NCI-H2196 (cell line): ENCODE results near the gene SEC14L6.
"Not testable (repeated sequence)": the region's sequence is repeated elsewhere in the genome, so short reads cannot be mapped to it uniquely, and the experiment has no call there.

ENCODE experiments used
- DNase-seq: peaks from one replicate; lab custom pipeline; 2025; ENCODE audit not compliant: unreplicated experiment; lab: John Stamatoyannopoulos, UW

Gene SEC14L6

GRCh38 chr22:30546616-30547015, at the start of gene SEC14L6:
Gene SEC14L6, minus strand, starts transcription at chr22:30546741. Its CDS starts 59 bp downstream, at chr22:30546682.
- no peak for DNase-seq

- no peak for DNase-seq
These were observed 49.7 kb upstream of the SEC14L6 start for GRCh38 chr22:30596199-30596598.

- not testable (repeated sequence) for DNase-seq
These were observed 45.8 kb upstream of the SEC14L6 start for GRCh38 chr22:30592360-30592713.

GRCh38 chr22:30591588-30592359, 45.2 kb upstream of the SEC14L6 start, which contains the start of gene PES1:
Gene PES1, minus strand, starts transcription at chr22:30591910. Its CDS starts 77 bp downstream, at chr22:30591833.
- peak; percentile 91 for DNase-seq

GRCh38 chr22:30591191-30591587, 44.6 kb upstream of the SEC14L6 start:
- no peak for DNase-seq

GRCh38 chr22:30586414-30586813, 39.9 kb upstream of the SEC14L6 start:
- no peak for DNase-seq

GRCh38 chr22:30584441-30584840, 37.9 kb upstream of the SEC14L6 start:
- DNase-seq: no peak

GRCh38 chr22:30582788-30583545, 36.4 kb upstream of the SEC14L6 start:
- no peak for DNase-seq

- DNase-seq: no peak
These were observed 35.5 kb upstream of the SEC14L6 start for GRCh38 chr22:30582051-30582450.

GRCh38 chr22:30580896-30581295, 34.4 kb upstream of the SEC14L6 start:
- DNase-seq: no peak

- DNase-seq: no peak
These were observed 31.9 kb upstream of the SEC14L6 start for GRCh38 chr22:30578481-30578880.

- no peak for DNase-seq
These were observed 29.3 kb upstream of the SEC14L6 start for GRCh38 chr22:30575859-30576258.

GRCh38 chr22:30574997-30575671, 28.6 kb upstream of the SEC14L6 start:
- DNase-seq: no peak

- no peak for DNase-seq
These were observed 27.8 kb upstream of the SEC14L6 start, which contains the start of gene GAL3ST1 for GRCh38 chr22:30574095-30574981. Gene GAL3ST1, minus strand, starts transcription at chr22:30574665. Its CDS starts 17,273 bp downstream, at chr22:30557392.

GRCh38 chr22:30573594-30574094, 27.1 kb upstream of the SEC14L6 start:
- peak; percentile 4 for DNase-seq

GRCh38 chr22:30572840-30573593, 26.5 kb upstream of the SEC14L6 start:
- no peak for DNase-seq

GRCh38 chr22:30572210-30572609, 25.7 kb upstream of the SEC14L6 start:
- DNase-seq: no peak

- no peak for DNase-seq
These were observed 23.2 kb upstream of the SEC14L6 start for GRCh38 chr22:30569674-30570202.

GRCh38 chr22:30568137-30568805, 21.7 kb upstream of the SEC14L6 start:
- DNase-seq: no peak
